Measurements from ENCODE around the gene VAMP8.
"Not testable (repeated sequence)": the region's sequence is repeated elsewhere in the genome, so short reads cannot be mapped to it uniquely, and the experiment has no call there.

Gene VAMP8

DNA sequence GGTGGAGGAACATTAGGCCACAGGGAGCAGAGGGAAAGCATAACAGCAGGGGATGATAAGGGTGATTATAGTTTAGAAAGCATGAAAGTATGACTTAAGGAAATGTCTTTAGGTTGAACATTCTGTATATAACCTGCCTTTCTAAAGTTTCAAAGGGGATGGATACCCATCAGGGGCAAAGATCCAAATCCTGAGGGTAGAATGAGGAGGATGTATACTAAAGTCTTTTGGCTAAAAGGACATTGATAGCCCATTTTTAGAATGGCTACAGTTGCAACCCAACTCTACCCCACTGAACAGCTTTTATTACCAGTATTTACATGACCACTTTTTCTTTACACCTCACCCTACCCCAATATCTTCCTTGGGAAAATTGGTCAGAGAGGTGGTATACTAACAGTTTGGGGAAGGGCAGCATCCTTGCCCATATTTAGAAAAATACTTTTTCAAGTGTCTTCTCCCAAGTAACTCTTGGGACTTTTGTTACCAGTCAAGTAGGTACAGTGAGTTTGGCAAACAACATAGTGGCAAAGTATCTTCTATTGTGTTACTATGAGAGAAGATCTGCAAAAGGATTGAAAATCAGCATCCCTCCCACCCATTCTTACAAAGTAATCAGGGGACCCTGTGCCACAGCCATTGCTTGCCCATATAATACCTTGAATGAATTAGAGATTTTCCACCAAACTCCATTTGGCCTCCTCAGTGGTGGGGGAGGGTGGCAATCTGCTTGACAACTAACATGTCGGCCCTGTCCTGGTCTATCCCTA is 30.1 kb upstream of the VAMP8 start:
- DNase-seq (ENCODE audit: low read depth, low spot score) = no peak

DNA sequence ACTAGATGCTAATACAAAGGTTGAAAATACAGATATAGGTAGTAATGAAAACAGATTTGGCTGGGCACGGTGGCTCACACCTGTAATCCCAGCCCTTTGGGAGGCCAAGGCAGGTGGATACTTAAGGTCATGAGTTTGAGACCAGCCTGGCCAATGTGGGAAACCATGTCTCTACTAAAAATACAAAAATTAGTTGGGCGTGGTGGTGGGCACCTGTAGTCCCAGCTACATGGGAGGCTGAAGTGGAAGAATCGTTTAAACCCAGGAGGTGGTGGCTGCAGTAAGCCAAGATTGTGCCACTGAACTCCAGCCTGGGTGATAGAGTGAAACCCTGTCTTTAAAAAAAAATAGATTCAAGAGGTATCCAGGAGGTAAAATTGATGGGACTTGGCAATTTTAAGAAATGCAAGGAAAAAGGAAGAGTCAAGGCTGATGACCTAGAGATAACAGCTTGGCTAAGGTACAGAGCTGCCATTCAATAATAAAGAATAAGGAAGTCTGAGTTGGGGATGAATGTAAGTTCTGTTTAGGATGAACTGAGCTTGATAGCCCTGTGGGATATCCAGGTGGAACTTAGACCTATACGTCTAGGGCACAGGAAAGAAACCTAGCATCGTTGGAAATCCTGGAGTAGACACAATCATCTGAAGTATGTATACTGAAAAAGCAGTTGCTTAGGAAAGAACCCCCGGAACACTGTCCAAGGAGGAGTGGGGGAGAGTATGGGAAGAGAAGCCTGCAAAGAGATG is 29.4 kb upstream of the VAMP8 start:
- no peak for DNase-seq (ENCODE audit: low read depth, low spot score)

DNA sequence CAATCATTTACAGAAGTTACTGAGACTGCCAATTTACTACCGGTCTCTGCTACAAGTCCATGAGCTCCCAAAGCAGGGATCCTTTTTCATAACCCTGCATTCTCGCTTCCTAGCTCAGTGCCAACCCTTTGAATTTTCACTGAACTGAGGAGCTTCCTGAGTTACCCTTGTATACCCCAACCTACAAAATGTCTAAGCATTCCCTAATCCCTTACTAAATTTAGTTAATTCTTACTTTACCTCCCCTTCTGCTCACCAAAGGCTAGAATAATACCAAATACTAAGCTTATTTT is 28.8 kb upstream of the VAMP8 start:
- DNase-seq (ENCODE audit: low read depth, low spot score) = no peak

DNA sequence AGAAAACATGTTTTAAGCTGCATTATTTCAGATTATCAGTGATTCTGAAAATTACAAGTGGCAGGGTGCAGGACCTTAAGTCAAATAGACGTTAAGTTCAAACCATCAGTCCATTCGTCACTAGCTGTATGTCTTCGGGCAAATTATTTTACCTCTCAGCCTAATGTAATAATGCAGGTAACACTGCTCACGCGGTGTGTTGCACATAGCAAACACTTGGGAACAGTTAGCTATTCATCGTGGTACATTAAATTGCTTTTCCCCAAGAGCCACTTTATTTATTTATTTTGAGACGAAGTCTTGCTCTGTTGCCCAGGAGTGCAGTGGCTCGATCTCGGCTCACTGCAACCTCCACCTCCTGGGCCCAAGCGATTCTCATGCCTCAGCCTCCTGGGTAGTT is 28.3 kb upstream of the VAMP8 start:
- no peak for DNase-seq (ENCODE audit: low read depth, low spot score)

DNA sequence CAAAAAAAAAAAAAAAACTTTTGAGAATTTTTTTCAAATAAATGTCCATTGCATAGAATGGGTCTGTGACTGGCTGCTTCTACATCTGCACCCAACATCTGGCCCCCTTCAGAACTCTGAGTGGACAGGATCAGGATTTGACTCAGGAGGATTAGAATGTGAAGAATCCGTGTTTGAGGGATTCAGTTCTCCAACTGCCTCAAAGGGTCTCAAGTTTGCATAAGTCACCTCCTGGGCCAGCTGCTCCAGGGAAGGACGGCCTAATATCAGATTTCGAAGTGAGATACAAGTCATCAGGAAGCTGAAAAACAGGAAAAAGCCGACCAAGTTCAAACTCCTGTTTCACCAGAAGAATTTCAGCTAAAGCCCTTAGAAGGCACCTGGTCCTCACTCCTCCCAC is 27.6 kb upstream of the VAMP8 start:
- DNase-seq (ENCODE audit: low read depth, low spot score) = no peak

DNA sequence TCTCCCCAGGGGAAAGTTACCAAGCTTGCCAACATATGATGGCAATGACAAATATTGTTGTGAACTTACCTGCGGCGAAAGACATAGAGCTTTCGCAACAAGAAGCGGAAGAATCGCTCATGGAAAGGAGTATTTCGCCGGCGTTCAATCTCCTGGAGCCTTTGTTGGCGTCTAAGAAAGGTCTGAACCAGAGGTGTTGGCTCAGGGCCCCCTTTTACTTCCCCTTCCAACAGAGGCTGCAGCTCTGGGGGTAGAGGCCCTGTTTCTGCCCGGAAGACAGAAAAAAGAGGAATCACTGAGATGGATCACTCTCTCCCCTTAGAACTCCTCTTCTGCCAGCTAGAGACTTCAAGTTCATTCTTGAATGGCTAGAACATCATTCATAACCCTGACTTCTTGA is 26.9 kb upstream of the VAMP8 start:
- DNase-seq (ENCODE audit: low read depth, low spot score) = no peak

DNA sequence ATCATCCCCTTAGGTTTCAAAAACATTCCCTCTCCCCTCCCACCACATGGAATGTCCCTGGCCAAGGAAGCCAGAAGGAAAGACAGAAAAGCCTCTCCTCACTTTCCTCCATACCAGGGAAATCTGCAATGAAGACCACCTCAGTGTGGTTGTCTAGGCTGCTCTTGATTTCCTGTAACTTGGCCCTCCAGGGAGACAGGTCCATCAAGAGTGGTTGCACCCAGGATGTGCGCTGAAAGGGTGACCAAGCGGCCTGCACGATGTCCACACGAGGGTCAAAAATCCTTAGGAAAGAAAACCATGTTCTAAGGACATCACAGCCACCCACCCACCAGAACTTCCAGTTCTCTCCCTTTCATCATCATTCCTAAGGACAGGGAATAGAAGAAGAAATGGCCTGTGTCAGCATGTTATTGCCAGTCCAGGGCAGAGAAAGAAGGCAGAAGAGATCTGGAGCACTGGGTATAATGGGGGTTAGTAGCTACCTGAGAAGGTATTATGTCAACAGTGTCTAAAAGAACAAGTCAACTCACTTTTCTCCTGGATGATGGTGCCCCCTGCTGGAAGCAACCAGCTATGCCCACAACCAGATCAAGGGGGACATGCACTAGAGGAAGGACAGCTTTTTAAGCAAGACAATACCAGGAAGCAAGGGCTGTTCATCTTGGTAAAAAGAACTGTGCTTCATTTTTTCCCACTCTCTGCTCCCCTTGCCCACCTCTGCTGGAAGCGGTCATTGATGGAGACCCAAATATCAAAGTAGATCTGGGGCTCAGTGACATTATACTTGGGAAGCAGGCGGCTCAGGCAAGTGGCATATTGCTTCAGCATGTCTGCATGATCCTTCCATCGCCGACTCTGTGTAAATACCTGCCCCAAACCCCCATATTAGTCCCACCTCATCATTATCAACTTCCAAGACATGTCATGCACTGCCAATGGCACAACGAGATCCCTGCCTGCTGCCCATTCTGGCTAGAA is 25.4 kb upstream of the VAMP8 start:
- no peak for DNase-seq (ENCODE audit: low read depth, low spot score)

DNA sequence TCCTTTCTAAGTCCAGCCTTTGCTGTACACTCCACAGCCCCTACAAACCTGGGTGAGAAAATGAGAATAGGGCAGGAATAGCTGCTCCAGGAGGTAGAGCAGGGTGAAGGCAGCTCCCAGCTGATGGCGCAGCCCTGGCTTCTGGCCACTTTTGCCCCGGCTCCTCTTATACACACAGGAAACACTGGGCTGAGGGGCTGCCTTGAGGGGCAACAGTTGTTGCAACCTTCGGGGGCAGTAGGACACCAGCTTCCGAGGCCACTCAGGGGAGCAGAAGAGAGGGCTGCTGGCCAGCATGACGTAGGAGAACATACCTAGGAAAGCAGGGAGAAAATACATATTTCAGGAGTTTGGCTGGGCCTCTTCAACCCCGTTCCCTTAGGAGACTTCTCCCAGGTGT is 24.2 kb upstream of the VAMP8 start:
- no peak for DNase-seq (ENCODE audit: low read depth, low spot score)

DNA sequence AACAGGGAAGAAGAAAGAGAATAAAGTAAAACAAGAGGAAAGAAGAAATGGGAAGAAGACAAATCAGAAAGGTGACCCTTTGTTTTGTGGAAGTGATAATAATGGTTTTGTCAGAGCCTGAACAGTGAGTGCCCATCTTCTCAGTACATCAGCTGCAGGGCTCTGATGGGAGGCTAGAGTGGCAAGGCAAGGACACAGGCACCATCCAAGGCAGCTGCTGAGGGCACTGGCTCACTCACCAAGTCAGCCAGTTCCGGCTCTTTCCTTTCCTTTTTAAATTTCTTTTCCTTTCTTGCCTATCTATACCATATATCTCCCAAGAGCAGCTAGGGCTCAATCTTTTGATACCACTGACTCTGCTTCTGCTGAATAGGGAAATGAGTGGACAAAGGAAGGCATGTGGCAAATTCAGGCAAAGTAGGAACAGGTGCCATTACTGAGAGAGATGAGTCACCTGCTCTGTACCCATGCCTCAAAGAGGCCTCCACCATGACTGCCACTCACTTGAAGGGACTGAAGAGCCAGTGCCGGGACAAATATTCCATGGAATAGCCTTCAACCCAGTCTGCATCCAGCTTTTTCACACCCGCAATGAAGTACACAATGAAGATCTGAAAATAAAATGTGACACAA is 22.3 kb upstream of the VAMP8 start:
- no peak for DNase-seq (ENCODE audit: low read depth, low spot score)

DNA sequence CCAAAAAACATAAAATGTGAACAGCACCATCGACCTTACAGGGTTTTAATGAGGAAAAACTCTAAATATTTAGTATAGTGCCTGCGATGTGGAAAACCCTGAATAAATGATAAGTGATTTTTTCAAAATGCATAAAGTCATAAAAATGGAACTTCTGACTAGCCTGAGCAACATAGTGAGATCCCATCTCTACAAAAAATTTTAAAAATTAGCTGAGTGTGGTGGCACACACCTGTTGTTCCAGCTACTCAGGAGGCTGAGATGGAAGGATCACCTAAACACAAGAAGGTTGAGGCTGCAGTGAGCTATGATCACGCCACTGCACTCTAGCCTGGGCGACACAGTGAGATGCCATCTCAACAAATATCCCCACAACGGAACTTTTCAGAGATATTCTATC is 20.3 kb upstream of the VAMP8 start:
- DNase-seq (ENCODE audit: low read depth, low spot score) = no peak

DNA sequence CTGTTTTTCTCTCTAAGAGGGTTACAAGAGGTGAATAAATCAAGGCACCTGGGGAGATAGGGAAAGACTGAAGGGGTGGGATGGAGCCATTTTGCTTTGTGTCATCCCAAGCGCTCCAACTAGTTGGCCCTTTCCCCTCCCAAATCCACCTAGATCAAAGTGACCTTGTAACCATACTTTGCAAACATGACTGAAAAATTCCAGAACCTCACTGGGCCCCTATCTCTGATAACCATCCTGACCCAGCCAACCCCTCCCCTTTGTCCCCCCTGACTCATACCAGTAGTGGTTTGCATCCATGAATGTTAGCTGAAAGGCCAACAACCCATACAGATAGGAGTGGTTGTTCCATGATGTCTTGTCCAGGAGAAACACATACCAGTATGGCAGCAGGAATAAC is 19.2 kb upstream of the VAMP8 start:
- DNase-seq (ENCODE audit: low read depth, low spot score) = no peak

DNA sequence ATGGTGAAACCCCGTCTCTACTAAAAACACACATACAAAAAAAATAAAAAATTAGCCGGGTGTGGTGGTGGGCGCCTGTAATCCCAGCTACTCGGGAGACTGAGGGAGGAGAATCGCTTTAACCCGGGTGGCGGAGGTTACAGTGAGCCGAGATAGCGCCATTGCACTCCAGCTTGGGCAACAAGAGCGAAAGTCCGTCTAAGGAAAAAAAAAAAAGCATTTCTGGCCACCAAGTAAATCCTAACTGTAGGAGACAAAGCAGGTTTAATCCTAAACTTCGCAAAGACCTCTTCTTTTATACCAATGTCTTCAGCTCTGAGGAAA is 17.0 kb upstream of the VAMP8 start:
- DNase-seq (ENCODE audit: low read depth, low spot score) = not testable (repeated sequence)

DNA sequence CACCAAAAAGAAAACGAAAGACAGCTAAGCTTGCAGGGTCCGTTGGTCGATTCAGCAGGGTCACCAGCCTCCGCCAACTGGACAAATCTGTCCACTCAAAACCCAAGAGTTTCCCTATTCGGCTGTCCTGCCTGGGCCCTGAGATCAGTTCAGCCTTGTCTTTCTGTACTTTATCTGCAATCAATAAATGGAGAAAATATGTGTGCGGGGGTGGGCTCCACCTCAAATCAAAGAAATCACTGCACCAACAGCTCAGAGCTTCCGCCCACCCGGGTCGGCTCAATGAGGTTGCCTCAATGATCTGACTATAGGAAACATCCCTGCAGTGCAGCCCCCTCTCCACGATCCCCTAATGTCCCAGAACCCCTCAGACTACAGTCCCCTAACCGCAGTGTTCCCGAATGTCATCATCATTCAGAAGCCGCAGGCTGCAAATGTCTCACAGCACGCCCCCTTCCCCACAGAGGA is 16.5 kb upstream of the VAMP8 start:
- DNase-seq (ENCODE audit: low read depth, low spot score) = no peak

DNA sequence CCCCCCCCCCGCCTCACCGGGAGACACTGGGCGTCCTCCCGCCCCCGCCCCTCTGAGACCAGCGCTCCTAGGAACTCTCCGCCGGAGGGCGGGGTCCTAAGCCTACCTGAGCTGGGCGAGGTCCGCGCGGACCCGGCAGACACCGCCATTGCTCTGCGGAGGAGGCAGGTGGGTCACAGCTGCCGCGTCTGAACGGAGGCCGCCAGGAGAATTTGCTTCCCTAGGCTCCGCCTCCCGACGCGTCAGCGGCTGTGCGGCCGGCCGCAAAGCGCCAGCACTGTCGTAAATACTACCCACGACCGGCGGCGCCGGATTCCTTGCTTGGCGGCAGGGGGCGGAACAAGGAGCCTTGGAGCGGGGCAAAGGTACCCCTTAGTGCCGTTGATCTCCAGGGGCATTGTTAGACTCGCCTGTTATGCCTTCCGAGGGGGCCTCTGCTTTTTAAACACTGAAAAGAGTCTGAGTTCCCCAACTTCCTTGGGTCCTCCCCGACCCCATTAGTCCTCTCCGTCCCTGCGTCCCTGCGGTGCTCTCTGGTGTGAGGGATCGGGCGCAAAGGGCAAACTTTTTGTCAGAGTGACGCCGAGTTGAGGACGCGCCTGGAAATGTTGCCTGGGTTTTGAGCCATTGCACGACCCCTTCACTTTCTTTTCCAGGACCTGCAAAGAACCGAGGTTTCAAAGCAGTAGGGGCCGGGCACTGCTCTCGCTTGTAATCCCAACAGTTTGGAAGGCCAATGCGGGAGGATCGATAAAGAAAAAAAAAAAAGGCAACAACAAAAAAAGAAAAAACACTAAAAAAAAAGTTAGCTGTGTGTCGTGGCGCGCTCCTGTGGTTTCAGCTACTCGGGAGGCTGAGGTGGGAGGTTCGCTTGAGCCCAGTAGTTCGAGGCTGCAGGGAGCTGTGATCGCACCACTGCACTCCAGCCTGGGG is 15.8 kb upstream of the VAMP8 start, which contains the start of gene GGCX:
Gene GGCX (minus strand): TSS at position 214 of the 933 bp plus-strand sequence. CDS start 65 bp downstream, at position 149.
- DNase-seq (ENCODE audit: low read depth, low spot score) = peak; percentile 82

DNA sequence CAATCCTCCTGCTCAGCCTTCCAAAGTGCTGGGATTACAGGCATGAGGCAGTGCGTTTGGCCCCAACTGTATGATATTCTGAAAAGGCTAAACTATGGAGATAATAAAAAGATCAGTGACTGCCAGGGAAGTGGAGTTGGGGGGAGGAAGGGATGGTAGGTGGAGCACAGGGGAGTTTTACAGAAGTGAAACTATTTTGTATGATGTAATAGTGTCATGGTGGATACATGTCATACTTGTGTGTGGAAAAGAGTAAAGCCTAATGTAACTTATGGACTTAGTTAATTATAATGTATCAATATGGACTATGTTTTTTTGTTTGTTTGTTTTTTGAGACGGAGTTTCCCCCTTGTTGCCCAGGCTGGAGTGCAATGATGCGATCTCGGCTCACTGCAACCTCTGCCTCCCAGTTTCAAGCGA is 13.2 kb upstream of the VAMP8 start:
- no peak for DNase-seq (ENCODE audit: low read depth, low spot score)

DNA sequence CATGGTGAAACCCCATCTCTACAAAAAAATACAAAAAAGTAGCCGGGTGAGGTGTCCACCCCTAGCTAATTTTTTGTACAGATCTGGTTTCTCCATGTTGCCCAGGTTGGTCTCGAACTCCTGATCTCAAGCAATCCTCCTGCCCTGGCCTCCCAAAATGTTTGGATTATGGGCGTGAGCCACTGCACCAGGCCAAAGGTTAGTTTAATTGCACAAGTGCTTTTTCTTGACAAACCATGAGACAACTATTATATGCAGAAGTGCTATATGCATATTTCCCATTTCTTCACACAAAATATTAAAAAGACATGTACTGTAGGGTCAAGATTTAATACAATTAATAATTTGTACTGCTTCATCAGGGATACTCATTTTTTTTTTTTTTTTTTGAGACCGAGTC is 11.1 kb upstream of the VAMP8 start:
- DNase-seq (ENCODE audit: low read depth, low spot score) = no peak

DNA sequence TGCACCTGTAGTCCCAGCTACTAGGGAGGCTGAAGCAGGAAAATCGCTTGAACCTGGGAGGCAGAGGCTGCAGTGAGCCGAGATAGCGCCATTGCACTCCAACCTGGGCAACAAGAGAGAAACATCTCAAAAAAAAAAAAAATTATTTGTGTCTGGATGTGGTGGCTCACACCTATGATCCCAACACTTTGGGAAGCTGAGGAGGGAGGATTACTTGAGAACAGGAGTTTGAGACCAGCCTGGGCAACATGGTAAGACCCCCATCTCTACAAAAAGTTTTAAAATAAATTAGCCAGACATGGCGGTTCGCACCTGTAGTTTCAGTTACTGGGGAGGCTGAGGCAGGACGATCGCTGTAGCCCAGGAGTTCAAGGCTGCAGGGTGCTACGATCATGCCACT is 1.6 kb upstream of the VAMP8 start:
- DNase-seq (ENCODE audit: low read depth, low spot score) = no peak

DNA sequence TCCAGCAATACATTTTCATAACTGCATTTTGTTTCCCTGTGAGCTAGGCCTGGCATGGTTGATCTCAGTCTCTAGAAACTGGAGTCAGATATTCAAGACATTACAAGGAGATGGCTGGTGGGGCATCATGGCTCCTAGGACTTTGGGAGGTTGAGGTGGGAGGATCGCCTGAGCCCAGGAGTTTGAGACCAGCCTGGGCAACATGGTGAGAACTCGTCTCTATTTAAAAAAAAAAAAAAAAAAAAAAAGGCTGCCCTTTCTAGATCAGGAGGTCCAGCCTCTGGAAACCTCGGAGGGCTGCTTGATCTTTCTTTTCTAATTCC is 362 bp upstream of the VAMP8 start:
- no peak for DNase-seq (ENCODE audit: low read depth, low spot score)

DNA sequence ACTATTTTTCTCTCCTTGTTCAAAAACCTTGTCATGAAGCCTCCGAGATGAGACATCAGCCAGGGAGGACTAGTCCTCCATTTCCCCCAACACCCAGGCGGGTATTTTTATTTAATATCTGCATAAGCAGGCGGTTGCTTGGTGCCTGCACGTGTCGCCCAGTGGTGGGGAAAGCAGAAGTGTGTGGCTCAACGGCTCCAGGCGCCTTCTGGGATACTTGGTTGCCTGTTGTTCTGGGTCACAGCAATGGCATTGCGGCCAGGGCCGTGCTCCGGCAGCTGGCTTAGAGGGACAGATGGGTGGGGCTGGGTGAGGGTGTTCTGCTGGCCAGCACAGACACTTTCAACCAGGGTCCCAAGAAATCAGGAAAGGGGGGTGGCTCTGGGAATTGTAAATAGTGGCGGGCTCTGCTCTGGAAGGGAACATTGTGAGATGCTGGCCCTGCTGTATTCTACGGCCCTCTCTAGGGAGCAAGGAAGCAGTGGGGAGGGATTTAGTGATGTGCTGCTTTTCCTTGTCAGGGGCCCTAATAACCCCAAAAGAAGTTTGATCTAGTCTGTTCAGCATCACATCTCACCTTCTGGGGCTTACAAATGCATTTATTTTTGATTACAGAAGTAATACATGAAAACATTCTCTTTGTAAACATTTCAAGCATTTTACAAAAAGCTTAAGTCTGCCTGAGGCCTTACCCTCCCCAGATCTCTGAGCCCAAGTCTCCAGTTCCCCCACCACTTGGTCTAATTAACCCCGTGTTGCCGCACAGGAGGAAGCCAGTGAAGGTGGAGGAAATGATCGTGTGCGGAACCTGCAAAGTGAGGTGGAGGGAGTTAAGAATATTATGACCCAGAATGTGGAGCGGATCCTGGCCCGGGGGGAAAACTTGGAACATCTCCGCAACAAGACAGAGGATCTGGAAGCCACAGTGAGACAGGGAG is 1.1 kb downstream of the VAMP8 start:
- no peak for DNase-seq (ENCODE audit: low read depth, low spot score)
